GM06990 (cell line): ENCODE measurements around the gene SAFB.

Experiments
- DNase-seq: peaks from one replicate; pipeline ENCODE4 v3.0.0-alpha.2; 2011; ENCODE audit not compliant: insufficient read length; ENCODE audit errors: extremely low read depth
- H3K27me3 ChIP-seq: replicated peaks from 2 replicates; pipeline ENCODE4 v1.6.0; 2011; ENCODE audit warnings: low read length; ENCODE audit not compliant: control insufficient read depth, insufficient read depth
- H3K36me3 ChIP-seq: 2 replicates; pipeline ENCODE4 v1.5.1; 2011; ENCODE audit warnings: low read length; ENCODE audit not compliant: control insufficient read depth, insufficient read depth
- H3K4me3 ChIP-seq: replicated peaks from 2 replicates; pipeline ENCODE4 v1.5.1; 2011; ENCODE audit warnings: low read depth, mild to moderate bottlenecking, control low read depth, low read length
- TF ChIP-seq, protein P1 (sequence below): IDR thresholded peaks from 2 replicates; pipeline ENCODE4 v1.5.1; 2011; ENCODE audit warnings: low read length, control low read depth, mild to moderate bottlenecking, inconsistent platforms; ENCODE audit not compliant: insufficient read depth, poor library complexity, severe bottlenecking

Gene SAFB

DNA sequence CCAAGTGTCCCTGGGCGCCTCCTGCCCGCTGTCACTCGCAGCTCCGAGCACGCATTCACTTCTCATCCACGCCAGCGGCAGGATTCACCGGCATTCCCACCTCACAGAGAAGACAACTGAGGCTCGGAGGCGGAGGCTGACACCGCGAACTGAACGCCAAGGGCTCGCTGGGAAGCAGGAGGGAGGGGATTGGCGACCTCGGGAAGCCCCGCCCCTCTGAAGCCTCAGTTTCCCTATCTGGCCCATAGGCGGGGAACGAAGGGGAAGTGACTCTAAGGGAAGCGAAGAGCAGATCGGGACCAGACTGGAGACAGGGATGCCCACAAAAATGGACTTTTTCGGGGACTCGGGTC, 57.2 kb downstream of the SAFB start:
- no peak for DNase-seq
- TF ChIP-seq, protein P1, sequence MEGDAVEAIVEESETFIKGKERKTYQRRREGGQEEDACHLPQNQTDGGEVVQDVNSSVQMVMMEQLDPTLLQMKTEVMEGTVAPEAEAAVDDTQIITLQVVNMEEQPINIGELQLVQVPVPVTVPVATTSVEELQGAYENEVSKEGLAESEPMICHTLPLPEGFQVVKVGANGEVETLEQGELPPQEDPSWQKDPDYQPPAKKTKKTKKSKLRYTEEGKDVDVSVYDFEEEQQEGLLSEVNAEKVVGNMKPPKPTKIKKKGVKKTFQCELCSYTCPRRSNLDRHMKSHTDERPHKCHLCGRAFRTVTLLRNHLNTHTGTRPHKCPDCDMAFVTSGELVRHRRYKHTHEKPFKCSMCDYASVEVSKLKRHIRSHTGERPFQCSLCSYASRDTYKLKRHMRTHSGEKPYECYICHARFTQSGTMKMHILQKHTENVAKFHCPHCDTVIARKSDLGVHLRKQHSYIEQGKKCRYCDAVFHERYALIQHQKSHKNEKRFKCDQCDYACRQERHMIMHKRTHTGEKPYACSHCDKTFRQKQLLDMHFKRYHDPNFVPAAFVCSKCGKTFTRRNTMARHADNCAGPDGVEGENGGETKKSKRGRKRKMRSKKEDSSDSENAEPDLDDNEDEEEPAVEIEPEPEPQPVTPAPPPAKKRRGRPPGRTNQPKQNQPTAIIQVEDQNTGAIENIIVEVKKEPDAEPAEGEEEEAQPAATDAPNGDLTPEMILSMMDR = no peak
- Histone ChIP-seq H3K4me3 (peak overlapping the region; percentile 85), H3K36me3 (peaks cover 5% of the 10 kb centered on the region), H3K27me3 (no peaks in the 10 kb centered on the region)

DNA sequence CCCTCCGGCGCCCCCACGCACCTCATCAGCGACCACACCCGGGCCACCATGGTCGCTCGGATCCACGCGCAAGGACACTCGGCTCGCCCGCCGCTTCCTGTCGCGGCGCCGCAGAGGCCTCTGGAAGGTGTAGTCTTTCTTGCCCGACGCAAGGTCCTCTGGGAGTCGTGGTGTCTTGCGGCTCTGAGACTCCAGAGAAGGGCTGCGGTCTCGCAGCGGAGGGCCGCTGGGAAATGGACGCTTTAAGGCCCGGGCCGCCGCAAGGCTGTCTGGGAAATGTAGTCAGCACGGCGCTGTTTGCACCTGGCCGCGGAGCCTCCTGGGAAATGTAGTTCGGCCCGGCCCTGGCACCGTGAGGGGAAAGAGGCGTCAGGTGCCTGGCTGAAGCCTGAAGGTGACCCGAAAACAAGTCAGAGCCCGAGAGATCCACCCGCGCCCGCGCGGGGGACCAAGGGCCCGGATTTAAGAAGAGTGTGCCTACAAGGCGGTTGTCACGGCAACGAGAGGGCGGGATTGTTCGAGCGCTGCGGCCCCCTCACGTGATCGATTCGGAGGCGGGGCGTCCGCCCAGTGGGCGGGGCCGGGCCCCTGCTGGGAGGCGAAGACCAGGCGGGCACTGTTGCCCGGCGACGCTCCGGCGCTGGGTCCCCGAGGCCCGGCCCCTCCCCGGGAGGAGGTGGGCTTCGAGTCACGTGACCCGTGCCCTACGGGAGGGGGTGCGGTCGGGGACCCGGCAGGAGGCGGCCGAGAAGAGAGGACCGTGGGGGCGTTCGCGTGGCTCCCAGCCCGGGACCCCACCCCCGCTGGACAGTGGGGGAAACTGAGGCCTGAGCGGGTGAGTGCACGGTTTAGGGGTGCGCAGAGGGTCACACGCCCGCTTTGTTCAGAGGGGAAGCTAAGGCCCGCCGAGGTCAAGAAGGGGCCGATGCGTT, 57.8 kb downstream of the SAFB start, which contains the start of the genes HSD11B1L and MICOS13:
HSD11B1L (plus strand) TSS at position 591 of the 932 bp plus-strand sequence. CDS start 3,806 bp downstream, outside the sequence.
MICOS13 (minus strand) TSS at position 80 of the 932 bp plus-strand sequence; CDS start at position 50, 30 bp downstream.
- TF ChIP-seq, protein P1 = no peak
- peaks cover 4% of the 10 kb centered on the region for H3K36me3 ChIP-seq
- peak; percentile 97 for DNase-seq

DNA sequence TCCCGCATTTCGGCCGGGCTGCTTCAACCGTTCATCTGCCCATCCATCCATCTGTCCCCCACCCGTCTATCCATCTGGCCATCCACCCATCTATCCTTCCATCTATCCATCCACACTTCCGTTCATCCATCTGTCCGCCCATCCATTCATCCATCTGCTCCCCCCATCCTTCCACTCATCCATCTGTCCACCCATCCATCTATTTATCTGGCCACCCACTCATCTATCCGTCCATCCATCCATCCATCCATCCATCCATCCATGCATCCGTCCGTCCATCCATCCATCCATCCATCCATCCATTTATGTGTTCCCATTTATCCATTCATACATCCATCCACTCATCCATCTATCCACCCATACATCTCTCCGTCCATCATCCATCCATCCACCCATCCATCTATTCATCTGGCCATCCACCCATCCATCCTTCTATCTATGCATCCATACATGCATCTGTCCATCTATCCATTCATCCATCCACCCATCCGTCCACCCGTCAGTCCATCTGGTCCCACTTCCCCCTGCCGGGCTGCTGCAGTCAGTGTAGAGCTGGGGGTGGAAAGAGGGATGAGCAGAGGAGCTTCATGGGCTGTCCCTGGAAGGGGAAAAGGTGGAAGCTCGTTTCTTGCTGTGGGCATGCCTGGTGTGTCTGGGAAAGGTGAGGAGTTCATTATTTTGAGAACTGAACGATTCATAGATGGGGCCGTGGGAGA, 58.7 kb downstream of the SAFB start:
- DNase-seq = no peak
- peaks cover 4% of the 10 kb centered on the region for H3K36me3 ChIP-seq

More for the DNA sequence above, 57.8 kb downstream of the SAFB start, which contains the start of the genes HSD11B1L and MICOS13:
- Histone ChIP-seq H3K4me3 (peak within 1 kb of the TSS; percentile 85), H3K27me3 (no peaks in the 10 kb centered on the region)

DNA sequence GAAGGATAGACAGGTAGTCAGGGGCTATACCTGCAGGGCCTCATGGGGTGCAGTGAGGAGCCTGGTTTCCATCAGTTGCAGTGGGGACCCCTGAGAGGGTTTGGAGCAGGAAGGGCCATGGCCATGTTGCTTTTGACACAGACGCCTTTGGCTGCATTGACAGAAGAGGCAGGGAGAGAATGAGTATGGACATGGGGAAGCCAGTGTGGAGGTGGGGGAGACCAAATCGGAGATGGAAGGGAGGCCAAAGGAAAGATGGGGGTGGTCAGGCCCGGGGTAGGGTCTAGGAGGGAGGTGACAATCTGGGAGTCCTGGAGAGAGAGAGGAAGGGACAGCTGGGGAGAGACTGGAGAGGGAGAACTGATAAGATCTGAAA, 59.2 kb downstream of the SAFB start:
- TF ChIP-seq, protein P1 = no peak
- peaks cover 4% of the 10 kb centered on the region for H3K36me3 ChIP-seq
- DNase-seq = no peak
- no peaks in the 10 kb centered on the region for H3K27me3 ChIP-seq
- H3K4me3 ChIP-seq = no peak overlapping the region

More for the DNA sequence above, 58.7 kb downstream of the SAFB start:
- Histone ChIP-seq H3K4me3 (peak overlapping the region; percentile 62), H3K27me3 (no peaks in the 10 kb centered on the region)
- TF ChIP-seq, protein P1 = no peak

DNA sequence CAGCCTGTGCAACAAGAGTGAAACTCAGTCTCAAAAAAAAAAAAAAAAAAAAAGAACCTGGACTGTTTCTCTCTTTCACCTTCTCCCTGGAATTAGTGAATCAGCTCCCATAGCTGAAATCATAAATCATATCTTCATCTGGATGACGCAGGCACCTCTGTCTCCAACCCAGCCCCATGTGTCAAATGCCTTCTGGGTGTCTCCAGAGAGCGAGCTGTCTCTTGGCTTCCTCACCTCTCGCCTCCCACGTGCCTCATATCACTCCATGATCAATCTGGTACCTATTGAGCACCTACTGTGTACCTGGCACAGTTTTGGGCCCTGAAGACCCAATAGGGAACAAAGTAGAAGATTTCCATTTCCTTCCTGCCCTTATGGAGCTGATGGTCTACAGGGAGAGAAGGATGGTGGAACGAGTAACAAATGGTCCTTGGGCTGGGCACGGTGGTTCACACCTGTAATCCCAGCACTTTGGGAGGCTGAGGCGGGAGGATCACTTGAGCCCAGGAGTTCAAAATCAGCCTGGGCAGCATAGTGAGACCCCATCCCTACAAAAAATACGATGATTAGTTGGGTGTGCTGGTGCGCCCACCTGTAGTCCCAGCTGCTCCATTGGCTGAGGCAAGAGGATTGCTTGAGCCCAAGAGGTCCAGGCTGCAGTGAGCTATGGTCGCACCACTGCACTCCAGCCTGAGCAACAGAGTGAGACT, 60.4 kb downstream of the SAFB start:
- Histone ChIP-seq H3K27me3 (no peaks in the 10 kb centered on the region), H3K36me3 (no peaks in the 10 kb centered on the region), H3K4me3 (no peak overlapping the region)
- TF ChIP-seq, protein P1 = no peak
- no peak for DNase-seq
